Neural progenitor cell (in vitro differentiated cells): ENCODE results near the gene HSPA2.

Source experiments
- CTCF ChIP-seq: fragments of 200-600 bp; sonication (generic); IDR thresholded peaks from 2 replicates; pipeline ENCODE4 v1.5.1; 2017; ENCODE audit warnings: antibody characterized with exemption, mild to moderate bottlenecking
- EZH2 ChIP-seq: fragments of 200-600 bp; sonication (generic); IDR thresholded peaks from 2 replicates; pipeline ENCODE4 v1.6.1; 2017; ENCODE audit warnings: antibody characterized with exemption, mild to moderate bottlenecking, moderate library complexity

- TF ChIP-seq CTCF (no peak), EZH2 (no peak)
Observed at GRCh38 chr14:64549791-64550620, 9.5 kb downstream of the HSPA2 start, which contains the start of gene PPP1R36.
